Measurements from ENCODE around the gene ZRSR2. TPM values are rescaled to one million over a fixed set of nuclear protein-coding genes. Genes with fewer than 3 reads are reported as not detected.
"Not testable (repeated sequence)": the region's sequence is repeated elsewhere in the genome, so short reads cannot be mapped to it uniquely, and the experiment has no call there.

ZRSR2 gene
- total RNA-seq, 6 experiments from 2014 or later, result 0.81 to 3.6 (median 3.2) TPM

GRCh38 chrX:15825936-15826335 is 35.7 kb downstream of the ZRSR2 start:
- intact Hi-C loops (cut with DNase I), result no loop called here
- no peaks in the 10 kb centered on the region for H3K9me3 ChIP-seq
- ATAC-seq, result no peak
- no peak overlapping the region for H3K27ac ChIP-seq
- 90% methylated on average over 5 of the region's 5 CpGs for WGBS (ENCODE audit: insufficient coverage, low coverage, low lambda C conversion rate, missing lambda C conversion rate)
- H3K4me3 ChIP-seq, result no peak overlapping the region
- no peaks in the 10 kb centered on the region for H3K27me3 ChIP-seq
- peaks cover 0 to 16% (median 3%) of the 10 kb centered on the region in 4 donors for H3K36me3 ChIP-seq
- no peak for TF ChIP-seq CTCF (IDR thresholded peaks at IDR 0.05)
- no peak for TF ChIP-seq POLR2A (IDR thresholded peaks at IDR 0.05)
- DNase-seq, result no peak
- no peaks in the 10 kb centered on the region for H3K4me1 ChIP-seq

GRCh38 chrX:15829217-15829616 is 38.9 kb downstream of the ZRSR2 start:
- DNase-seq, result no peak
- H3K9me3 ChIP-seq, result no peaks in the 10 kb centered on the region
- no peak for TF ChIP-seq POLR2A (IDR thresholded peaks at IDR 0.05)
- no peak for TF ChIP-seq CTCF (IDR thresholded peaks at IDR 0.05)
- H3K27ac ChIP-seq, result no peak overlapping the region
- H3K4me1 ChIP-seq, result no peaks in the 10 kb centered on the region
- ATAC-seq, result no peak
- H3K27me3 ChIP-seq, result no peaks in the 10 kb centered on the region
- WGBS (ENCODE audit: insufficient coverage, low coverage, low lambda C conversion rate, missing lambda C conversion rate), result 91% methylated on average over 1 of the region's 1 CpG
- intact Hi-C loops (cut with DNase I), result no loop called here
- H3K36me3 ChIP-seq, result no peaks in the 10 kb centered on the region
- no peak overlapping the region for H3K4me3 ChIP-seq

- ATAC-seq; H3K36me3 ChIP-seq; H3K27me3 ChIP-seq; H3K4me3 ChIP-seq; H3K9me3 ChIP-seq; H3K4me1 ChIP-seq; DNase-seq; intact Hi-C loops (cut with DNase I); H3K27ac ChIP-seq: not testable (repeated sequence)
- 75% methylated on average over 1 of the region's 2 CpGs for WGBS (ENCODE audit: insufficient coverage, low coverage, low lambda C conversion rate, missing lambda C conversion rate)
These were observed 41.1 kb downstream of the ZRSR2 start for GRCh38 chrX:15831347-15831746.

GRCh38 chrX:15834053-15834452 is 43.8 kb downstream of the ZRSR2 start:
- DNase-seq (no peak), ATAC-seq (no peak)
- H3K27me3 ChIP-seq, result no peaks in the 10 kb centered on the region
- H3K4me1 ChIP-seq, result no peaks in the 10 kb centered on the region
- 66% methylated on average over 2 of the region's 3 CpGs for WGBS (ENCODE audit: insufficient coverage, low coverage, low lambda C conversion rate, missing lambda C conversion rate)
- intact Hi-C loops (cut with DNase I), result no loop called here
- H3K9me3 ChIP-seq, result no peaks in the 10 kb centered on the region
- TF ChIP-seq CTCF (IDR thresholded peaks at IDR 0.05) (no peak), POLR2A (IDR thresholded peaks at IDR 0.05) (no peak)
- H3K36me3 ChIP-seq, result no peaks in the 10 kb centered on the region
- H3K27ac ChIP-seq, result no peak overlapping the region
- H3K4me3 ChIP-seq, result no peak overlapping the region

GRCh38 chrX:15834827-15835595 is 44.7 kb downstream of the ZRSR2 start:
- H3K27me3 ChIP-seq, result no peaks in the 10 kb centered on the region
- no peaks in the 10 kb centered on the region for H3K4me1 ChIP-seq
- DNase-seq (no peak), ATAC-seq (no peak)
- intact Hi-C loops (cut with DNase I), result no loop called here
- no peaks in the 10 kb centered on the region for H3K36me3 ChIP-seq
- whole genome bisulfite sequencing (ENCODE audit: insufficient coverage, low coverage, low lambda C conversion rate, missing lambda C conversion rate), result 74% methylated on average over 5 of the region's 5 CpGs
- TF ChIP-seq CTCF (IDR thresholded peaks at IDR 0.05), result no peak
- no peak for TF ChIP-seq POLR2A (IDR thresholded peaks at IDR 0.05)
- H3K4me3 ChIP-seq, result no peak overlapping the region
- no peaks in the 10 kb centered on the region for H3K9me3 ChIP-seq
- no peak overlapping the region for H3K27ac ChIP-seq
